Neural cell (in vitro differentiated cells): ENCODE measurements around the gene CSRNP3. TPM values are rescaled to one million over a fixed set of nuclear protein-coding genes. Genes with fewer than 3 reads are reported as not detected.

ENCODE experiments used
- H2AFZ ChIP-seq: fragments of 200-600, 300-800 bp; sonication (generic), shearing (Covaris generic); 2 replicates; pipeline ENCODE4 v1.6.0; 2014; ENCODE audit warnings: low read depth, mild to moderate bottlenecking, antibody characterized with exemption, low read length, moderate library complexity
- H3F3A ChIP-seq: fragments of 200-600 bp; shearing (Covaris generic); 2 replicates; pipeline ENCODE4 v1.6.1; 2016; ENCODE audit warnings: mild to moderate bottlenecking, moderate library complexity, mixed read lengths, antibody characterized with exemption, low read length; ENCODE audit not compliant: insufficient read depth, poor library complexity, severe bottlenecking
- H3K27ac ChIP-seq: fragments of 200-600, 300-800 bp; sonication (generic), shearing (Covaris generic); 2 replicates; pipeline ENCODE4 v1.5.1; 2014; ENCODE audit warnings: mild to moderate bottlenecking, low read length, moderate library complexity
- H3K27me3 ChIP-seq: fragments of 300-800, 200-600 bp; sonication (generic), shearing (Covaris generic); 2 replicates; pipeline ENCODE4 v1.6.0; 2014; ENCODE audit warnings: mild to moderate bottlenecking, low read depth, low read length, moderate library complexity; ENCODE audit not compliant: insufficient read depth
- H3K36me3 ChIP-seq: fragments of 300-800, 200-600 bp; sonication (generic), shearing (Covaris generic); 2 replicates; pipeline ENCODE4 v1.5.1; 2014; ENCODE audit warnings: mild to moderate bottlenecking, antibody characterized with exemption, low read length, moderate library complexity; ENCODE audit not compliant: insufficient read depth
- H3K4me2 ChIP-seq: fragments of 300-800, 200-600 bp; sonication (generic), shearing (Covaris generic); 2 replicates; pipeline ENCODE4 v1.6.0; 2014; ENCODE audit warnings: mild to moderate bottlenecking, low read length
- H3K4me3 ChIP-seq: fragments of 300-800, 200-600 bp; sonication (generic), shearing (Covaris generic); 2 replicates; pipeline ENCODE4 v1.5.1; 2014; ENCODE audit warnings: mild to moderate bottlenecking, low read length, moderate library complexity
- H3K79me2 ChIP-seq: fragments of 200-600 bp; shearing (Covaris generic); replicated peaks from 2 replicates; pipeline ENCODE4 v1.6.0; 2014; ENCODE audit warnings: mild to moderate bottlenecking, low read length, moderate library complexity; ENCODE audit not compliant: insufficient read depth
- H3K9ac ChIP-seq: fragments of 300-800, 200-600 bp; sonication (generic), shearing (Covaris generic); 2 replicates; pipeline ENCODE4 v1.6.1; 2016; ENCODE audit warnings: mild to moderate bottlenecking, low read length, mixed read lengths
- H3K9me2 ChIP-seq: fragments of 200-600 bp; shearing (Covaris generic); 2 replicates; pipeline ENCODE4 v1.6.1; 2016; ENCODE audit warnings: mild to moderate bottlenecking, low read length, mixed read lengths; ENCODE audit not compliant: insufficient read depth
- H3K9me3 ChIP-seq: fragments of 200-600, 300-800 bp; sonication (generic), shearing (Covaris generic); 2 replicates; pipeline ENCODE4 v1.6.1; 2016; ENCODE audit warnings: mild to moderate bottlenecking, mixed run types, low read length, moderate library complexity, mixed read lengths
- H4K20me1 ChIP-seq: fragments of 200-600 bp; shearing (Covaris generic); 2 replicates; pipeline ENCODE4 v1.6.1; 2016; ENCODE audit warnings: mild to moderate bottlenecking, mixed run types; ENCODE audit not compliant: insufficient read depth
- EP300 ChIP-seq: fragments of 450-650 bp; conservative IDR thresholded peaks from 2 replicates; pipeline ENCODE4 v1.6.1; 2014; ENCODE audit warnings: antibody characterized with exemption, mild to moderate bottlenecking, moderate library complexity; ENCODE audit not compliant: poor library complexity, severe bottlenecking
- EZH2 ChIP-seq: fragments of 200-600, 300-800 bp; shearing (Covaris generic), sonication (generic); IDR thresholded peaks from 2 replicates; pipeline ENCODE4 v1.6.1; 2014; ENCODE audit warnings: antibody characterized with exemption, low read length, borderline replicate concordance, mild to moderate bottlenecking; ENCODE audit not compliant: insufficient read depth, poor library complexity, severe bottlenecking
- MXI1 ChIP-seq: fragments of 450-650 bp; conservative IDR thresholded peaks from 2 replicates; pipeline ENCODE4 v1.6.1; 2014; ENCODE audit warnings: antibody characterized with exemption, mild to moderate bottlenecking; ENCODE audit not compliant: poor library complexity, severe bottlenecking
- POLR2AphosphoS5 ChIP-seq: IDR thresholded peaks from 2 replicates; pipeline ENCODE4 v1.6.1; 2012
- RAD21 ChIP-seq: fragments of 450-650 bp; conservative IDR thresholded peaks from 2 replicates; pipeline ENCODE4 v1.6.1; 2014; ENCODE audit warnings: antibody characterized with exemption, mild to moderate bottlenecking, moderate library complexity
- SMC3 ChIP-seq: fragments of 450-650 bp; conservative IDR thresholded peaks from 2 replicates; pipeline ENCODE4 v1.6.1; 2014; ENCODE audit warnings: antibody characterized with exemption, mild to moderate bottlenecking, moderate library complexity; ENCODE audit not compliant: poor library complexity
- TAF1 ChIP-seq: IDR thresholded peaks from 2 replicates; pipeline ENCODE4 v1.6.1; 2012; ENCODE audit warnings: low read depth
- polyA plus RNA-seq: library from polyadenylated mRNA; depleted of rRNA; stranded (reverse); fragments of >200 nt; gene quantifications from 2 replicates; pipeline ENCODE4 v1.2.3, GENCODE V29; 2014
- TF ChIP-seq, protein P1 (sequence below): fragments of 450-650 bp; IDR thresholded peaks from 2 replicates; pipeline ENCODE4 v1.5.1; 2014; ENCODE audit warnings: antibody characterized with exemption, mild to moderate bottlenecking, moderate library complexity; ENCODE audit not compliant: poor library complexity, severe bottlenecking
- TF ChIP-seq, protein P2 (sequence below): IDR thresholded peaks from 2 replicates; pipeline ENCODE4 v1.6.1; 2012; ENCODE audit warnings: borderline replicate concordance

CSRNP3 gene
- polyA plus RNA-seq, 1 donor from 2014 or later: 66.6 TPM

DNA sequence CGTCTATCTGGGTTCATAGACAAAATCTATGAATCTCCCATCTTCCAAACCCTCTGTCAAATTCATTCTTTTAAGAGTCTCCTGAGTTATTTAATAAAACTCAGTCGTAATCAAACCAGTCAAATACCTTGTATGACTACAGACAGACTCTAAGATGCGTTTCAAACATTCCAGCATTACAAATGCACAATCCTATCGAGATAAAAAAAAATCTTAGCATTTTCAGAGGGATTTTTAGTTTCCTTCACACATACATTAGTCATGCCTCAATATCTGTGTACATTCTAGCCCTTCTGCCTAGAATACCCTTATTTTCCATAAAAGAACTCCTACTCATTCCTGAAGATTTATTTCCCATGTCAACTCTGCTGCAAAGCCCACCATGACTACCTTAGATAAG is 96.5 kb downstream of the CSRNP3 start:
- H3K27ac ChIP-seq: no peak overlapping the region
- H3K9me2 ChIP-seq: no peaks in the 10 kb centered on the region
- H3F3A ChIP-seq: no peaks in the 10 kb centered on the region

DNA sequence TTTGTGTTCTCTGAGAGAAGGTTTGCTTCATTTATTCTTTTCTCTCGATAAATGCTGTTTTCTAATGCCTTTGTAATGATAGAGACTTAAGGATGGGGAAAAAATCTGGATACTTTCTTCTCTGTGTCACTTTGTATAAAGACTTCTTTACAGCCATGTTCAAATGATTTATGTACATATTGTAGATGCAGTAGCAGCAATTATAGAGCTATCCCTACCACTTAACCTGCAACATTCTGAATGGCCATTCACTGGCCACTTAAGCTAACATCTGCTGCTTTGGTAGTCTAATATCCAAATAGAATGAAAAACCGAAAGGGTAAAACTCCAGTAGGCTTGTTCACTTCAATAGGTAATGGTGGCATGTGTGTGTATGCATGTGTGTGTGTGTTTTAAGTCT is 97.8 kb downstream of the CSRNP3 start:
- no peak overlapping the region for H3K4me2 ChIP-seq
- H3K36me3 ChIP-seq: no peaks in the 10 kb centered on the region
- H3K27me3 ChIP-seq: no peaks in the 10 kb centered on the region
- peaks cover 3% of the 10 kb centered on the region for H3F3A ChIP-seq
- TF ChIP-seq, protein P1, sequence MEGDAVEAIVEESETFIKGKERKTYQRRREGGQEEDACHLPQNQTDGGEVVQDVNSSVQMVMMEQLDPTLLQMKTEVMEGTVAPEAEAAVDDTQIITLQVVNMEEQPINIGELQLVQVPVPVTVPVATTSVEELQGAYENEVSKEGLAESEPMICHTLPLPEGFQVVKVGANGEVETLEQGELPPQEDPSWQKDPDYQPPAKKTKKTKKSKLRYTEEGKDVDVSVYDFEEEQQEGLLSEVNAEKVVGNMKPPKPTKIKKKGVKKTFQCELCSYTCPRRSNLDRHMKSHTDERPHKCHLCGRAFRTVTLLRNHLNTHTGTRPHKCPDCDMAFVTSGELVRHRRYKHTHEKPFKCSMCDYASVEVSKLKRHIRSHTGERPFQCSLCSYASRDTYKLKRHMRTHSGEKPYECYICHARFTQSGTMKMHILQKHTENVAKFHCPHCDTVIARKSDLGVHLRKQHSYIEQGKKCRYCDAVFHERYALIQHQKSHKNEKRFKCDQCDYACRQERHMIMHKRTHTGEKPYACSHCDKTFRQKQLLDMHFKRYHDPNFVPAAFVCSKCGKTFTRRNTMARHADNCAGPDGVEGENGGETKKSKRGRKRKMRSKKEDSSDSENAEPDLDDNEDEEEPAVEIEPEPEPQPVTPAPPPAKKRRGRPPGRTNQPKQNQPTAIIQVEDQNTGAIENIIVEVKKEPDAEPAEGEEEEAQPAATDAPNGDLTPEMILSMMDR: no peak
- no peak for TF ChIP-seq TAF1
- no peak for TF ChIP-seq RAD21
- no peak for TF ChIP-seq EP300
- TF ChIP-seq, protein P2, sequence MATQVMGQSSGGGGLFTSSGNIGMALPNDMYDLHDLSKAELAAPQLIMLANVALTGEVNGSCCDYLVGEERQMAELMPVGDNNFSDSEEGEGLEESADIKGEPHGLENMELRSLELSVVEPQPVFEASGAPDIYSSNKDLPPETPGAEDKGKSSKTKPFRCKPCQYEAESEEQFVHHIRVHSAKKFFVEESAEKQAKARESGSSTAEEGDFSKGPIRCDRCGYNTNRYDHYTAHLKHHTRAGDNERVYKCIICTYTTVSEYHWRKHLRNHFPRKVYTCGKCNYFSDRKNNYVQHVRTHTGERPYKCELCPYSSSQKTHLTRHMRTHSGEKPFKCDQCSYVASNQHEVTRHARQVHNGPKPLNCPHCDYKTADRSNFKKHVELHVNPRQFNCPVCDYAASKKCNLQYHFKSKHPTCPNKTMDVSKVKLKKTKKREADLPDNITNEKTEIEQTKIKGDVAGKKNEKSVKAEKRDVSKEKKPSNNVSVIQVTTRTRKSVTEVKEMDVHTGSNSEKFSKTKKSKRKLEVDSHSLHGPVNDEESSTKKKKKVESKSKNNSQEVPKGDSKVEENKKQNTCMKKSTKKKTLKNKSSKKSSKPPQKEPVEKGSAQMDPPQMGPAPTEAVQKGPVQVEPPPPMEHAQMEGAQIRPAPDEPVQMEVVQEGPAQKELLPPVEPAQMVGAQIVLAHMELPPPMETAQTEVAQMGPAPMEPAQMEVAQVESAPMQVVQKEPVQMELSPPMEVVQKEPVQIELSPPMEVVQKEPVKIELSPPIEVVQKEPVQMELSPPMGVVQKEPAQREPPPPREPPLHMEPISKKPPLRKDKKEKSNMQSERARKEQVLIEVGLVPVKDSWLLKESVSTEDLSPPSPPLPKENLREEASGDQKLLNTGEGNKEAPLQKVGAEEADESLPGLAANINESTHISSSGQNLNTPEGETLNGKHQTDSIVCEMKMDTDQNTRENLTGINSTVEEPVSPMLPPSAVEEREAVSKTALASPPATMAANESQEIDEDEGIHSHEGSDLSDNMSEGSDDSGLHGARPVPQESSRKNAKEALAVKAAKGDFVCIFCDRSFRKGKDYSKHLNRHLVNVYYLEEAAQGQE: no peak
- no peak for TF ChIP-seq SMC3
- no peak for TF ChIP-seq POLR2AphosphoS5
- no peak for TF ChIP-seq EZH2
- H3K79me2 ChIP-seq: peaks cover 44% of the 10 kb centered on the region
- no peak overlapping the region for H3K4me3 ChIP-seq
- H3K9me2 ChIP-seq: no peaks in the 10 kb centered on the region
- no peak overlapping the region for H3K9ac ChIP-seq
- no peaks in the 10 kb centered on the region for H3K9me3 ChIP-seq
- H4K20me1 ChIP-seq: no peaks in the 10 kb centered on the region
- no peak overlapping the region for H3K27ac ChIP-seq
- H2AFZ ChIP-seq: no peak overlapping the region

More for the DNA sequence above, 96.5 kb downstream of the CSRNP3 start:
- H3K4me3 ChIP-seq: no peak overlapping the region
- no peak overlapping the region for H3K4me2 ChIP-seq
- peaks cover 38% of the 10 kb centered on the region for H3K79me2 ChIP-seq
- no peaks in the 10 kb centered on the region for H3K27me3 ChIP-seq
- no peak overlapping the region for H2AFZ ChIP-seq
- no peaks in the 10 kb centered on the region for H3K9me3 ChIP-seq
- H3K36me3 ChIP-seq: no peaks in the 10 kb centered on the region
- TF ChIP-seq, protein P2: no peak
- TF ChIP-seq, protein P1: no peak
- no peak for TF ChIP-seq SMC3
- TF ChIP-seq RAD21: no peak
- no peak for TF ChIP-seq POLR2AphosphoS5
- TF ChIP-seq EP300: no peak
- no peak for TF ChIP-seq EZH2
- TF ChIP-seq TAF1: no peak
- TF ChIP-seq MXI1: no peak
- H3K9ac ChIP-seq: no peak overlapping the region
- H4K20me1 ChIP-seq: no peaks in the 10 kb centered on the region
